GM18870 (cell line): ENCODE measurements around the gene SOHLH2.

Source experiments
- ATAC-seq: cut with Tn5 transposase; IDR thresholded peaks from one replicate; pipeline ENCODE4 v1.9.1; 2021; ENCODE audit warnings: moderate library complexity; ENCODE audit not compliant: unreplicated experiment

Gene SOHLH2

DNA sequence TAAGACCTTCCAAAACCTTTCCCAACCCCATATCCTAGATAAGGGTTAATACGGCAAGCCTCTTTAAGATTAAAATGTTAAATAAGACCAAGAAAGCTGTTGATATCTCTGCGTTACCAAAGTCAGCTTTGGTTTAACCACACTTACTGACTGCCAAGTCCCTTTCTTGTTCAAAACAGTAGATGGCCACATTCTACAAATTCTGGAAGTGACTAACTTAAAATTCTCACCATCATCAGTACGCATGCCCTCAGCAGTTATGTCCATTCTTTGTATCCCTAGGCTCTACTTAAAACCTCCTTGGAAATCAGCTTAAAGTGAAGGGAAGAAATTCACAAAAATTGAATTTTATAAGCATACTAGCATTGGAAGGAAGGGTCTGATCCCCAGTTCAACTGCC is 23.6 kb downstream of the SOHLH2 start:
- ATAC-seq = no peak

- no peak for ATAC-seq
Observed at GRCh38 chr13:36188441-36188840, 25.9 kb downstream of the SOHLH2 start.

DNA sequence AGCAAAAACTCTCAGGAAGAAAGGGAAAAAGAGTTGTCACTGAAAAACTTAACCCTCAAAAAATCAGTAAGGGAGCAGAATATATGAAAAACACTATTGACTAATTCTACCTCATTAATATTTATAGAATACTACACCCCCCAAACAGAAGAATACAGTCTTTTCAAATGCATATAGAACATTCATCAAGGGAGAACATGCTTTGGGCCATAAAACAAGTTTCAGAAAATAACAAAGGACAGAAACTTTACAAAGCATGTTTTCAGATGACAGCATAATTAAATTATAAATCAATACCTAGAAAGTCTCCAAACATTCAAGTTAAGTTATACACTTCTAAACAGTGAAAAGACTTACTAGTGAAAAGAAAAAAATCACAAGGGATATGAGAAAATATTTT is 30.5 kb downstream of the SOHLH2 start:
- no peak for ATAC-seq

- no peak for ATAC-seq
Observed at GRCh38 chr13:36175621-36176020, 38.7 kb downstream of the SOHLH2 start.

DNA sequence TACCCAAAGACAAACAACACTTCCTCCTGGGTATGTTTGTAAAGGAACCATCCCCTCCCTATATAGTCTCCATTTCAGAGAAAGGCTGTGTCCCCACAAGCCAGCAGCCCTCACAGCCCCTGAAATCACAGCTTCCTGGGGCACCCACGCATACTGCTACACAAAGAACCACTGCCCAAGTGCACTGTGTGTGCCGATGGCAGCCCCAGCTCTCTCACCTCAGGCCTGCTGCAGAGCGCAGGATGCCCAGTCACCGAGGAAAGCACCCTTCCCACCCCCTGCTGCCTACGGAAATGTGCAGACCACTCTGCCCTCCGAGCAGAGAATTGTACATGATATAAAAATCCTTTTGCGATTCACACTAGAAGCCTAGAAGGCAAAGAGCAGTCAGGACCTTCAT is 39.4 kb downstream of the SOHLH2 start:
- no peak for ATAC-seq

DNA sequence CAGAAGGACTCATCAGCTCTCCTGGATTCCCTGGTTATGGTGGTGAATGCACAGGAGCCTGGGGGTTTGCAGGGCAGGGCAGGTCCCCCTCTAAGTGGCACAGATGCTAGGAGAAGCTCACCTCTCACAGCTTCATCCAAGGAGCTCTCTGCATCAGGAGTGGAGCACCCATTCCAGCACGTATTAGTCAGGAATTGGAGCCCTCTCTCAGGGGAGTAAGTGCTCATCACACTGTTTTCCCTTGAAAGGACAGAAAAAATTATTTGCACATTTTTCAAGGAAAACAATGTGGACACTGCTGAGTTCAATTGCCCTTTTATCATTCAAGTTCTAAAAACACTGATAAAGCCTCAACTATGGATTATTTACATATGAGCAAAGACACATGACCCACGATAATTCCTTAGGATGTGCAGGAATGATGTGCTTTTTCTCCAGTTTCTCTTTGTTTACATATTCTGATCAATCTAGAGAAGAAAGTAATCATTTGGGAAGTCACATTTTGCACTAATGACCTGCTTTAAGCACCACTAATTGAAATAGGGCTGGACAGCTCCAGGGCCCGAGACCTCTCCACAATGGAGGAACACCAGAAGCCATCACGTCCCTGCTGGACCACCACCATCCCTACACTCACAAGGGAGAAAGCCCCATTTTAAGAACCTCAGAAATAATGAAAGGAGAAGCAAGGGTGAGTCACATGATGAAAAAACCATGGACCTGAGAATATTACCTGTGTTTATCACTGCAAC is 40.6 kb downstream of the SOHLH2 start:
- ATAC-seq = no peak

DNA sequence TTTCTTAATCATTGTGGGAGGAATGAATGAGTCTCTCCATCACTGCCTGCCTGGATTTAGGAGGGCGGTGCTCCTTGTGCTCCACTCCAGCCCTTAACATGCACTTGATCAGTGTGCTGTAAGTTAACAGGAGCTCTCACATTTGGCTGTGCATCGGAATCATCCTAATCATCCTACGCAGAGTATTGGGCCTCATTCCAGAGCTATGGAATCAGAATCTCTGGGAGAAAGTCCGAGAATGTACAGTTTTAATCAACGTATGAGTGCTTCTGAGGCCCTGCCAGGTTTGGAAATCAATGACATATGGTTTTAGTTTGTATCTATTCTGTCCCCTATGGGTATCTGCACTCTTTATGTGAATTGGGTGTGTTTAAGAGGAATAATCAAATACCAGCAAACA is 48.3 kb downstream of the SOHLH2 start:
- ATAC-seq = no peak

DNA sequence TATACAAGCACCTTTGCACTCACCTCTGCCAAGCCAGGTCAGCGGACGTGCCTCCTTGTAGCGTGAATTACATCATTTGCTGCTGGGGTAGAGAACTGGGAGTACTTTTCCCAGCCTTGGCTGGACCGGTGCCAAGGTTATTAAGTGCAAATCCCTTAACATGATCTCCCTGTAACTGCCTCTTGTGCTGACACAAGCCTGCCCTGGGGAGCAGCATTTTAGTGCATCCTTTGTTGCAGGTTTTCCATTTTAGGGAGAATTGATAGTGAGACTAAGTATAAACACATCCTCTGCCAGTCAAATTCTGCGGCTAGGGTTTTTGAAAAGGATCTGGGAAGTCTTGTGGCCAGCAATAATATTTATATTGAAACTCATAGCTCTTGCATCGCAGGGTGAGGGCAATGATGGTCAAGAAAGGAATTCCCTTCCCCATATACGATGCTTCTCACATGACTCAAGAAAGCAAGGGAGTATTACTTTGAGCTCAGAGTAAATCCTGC is 50.5 kb downstream of the SOHLH2 start:
- no peak for ATAC-seq

DNA sequence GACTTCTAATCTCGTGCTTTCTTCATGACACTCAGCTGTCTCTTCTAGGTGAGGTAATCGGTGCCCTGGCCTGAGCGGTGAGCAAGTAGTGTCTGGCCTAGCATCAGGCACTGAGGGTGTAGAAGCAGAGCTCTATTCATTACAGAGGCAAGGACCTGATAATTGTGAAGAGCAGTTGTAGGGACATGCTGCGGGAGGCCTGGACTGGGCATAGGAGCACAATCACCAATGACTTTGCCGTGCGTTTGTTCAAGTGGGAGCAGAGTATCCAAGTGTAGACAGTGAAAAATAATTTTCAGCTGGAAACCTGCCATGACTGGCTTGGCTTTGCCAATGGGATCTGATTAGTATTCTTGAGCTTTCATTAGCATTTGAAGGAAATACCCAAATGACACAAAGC is 51.1 kb downstream of the SOHLH2 start:
- no peak for ATAC-seq

DNA sequence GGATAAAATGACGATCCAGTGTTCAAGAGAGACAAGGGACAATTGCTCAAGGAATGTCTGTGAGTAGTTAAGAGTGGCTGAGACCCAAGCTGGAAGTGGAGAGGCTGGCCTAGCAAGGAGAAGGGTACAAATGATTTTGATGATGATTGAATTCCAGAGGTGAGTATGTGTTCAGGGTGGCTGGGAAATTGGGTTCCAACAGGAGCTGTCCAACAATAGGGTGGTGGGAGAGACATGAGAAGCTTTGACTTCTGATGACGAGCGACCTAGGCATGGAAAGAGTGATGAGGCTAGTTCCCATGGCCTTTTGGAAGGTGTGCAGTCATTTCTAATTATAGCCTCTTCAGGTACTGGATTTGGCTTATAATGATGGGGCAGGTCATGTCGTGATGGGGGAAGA is 54.1 kb downstream of the SOHLH2 start:
- no peak for ATAC-seq

DNA sequence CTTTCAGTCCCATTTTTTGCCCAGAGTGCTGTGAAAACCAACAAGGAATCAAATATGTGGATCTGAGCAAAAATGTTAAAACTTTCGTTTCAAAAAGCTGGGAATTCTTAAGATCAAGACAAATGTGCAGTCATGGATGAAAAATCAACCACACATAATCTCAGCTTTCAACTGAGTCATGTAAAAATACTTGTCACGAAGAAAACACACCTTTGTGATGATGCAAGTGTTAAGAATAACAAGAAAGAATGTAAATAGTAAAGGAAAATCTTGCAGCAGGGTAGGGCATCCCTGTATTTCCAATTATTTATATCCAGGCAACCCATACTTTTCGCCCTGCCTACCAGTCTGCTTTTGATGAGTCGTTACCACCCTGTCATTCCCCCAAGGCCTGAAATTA is 55.7 kb downstream of the SOHLH2 start:
- no peak for ATAC-seq

GRCh38 chr13:36157480-36157879 is 56.9 kb downstream of the SOHLH2 start:
- no peak for ATAC-seq

GRCh38 chr13:36154567-36155291 is 59.6 kb downstream of the SOHLH2 start:
- ATAC-seq = no peak

DNA sequence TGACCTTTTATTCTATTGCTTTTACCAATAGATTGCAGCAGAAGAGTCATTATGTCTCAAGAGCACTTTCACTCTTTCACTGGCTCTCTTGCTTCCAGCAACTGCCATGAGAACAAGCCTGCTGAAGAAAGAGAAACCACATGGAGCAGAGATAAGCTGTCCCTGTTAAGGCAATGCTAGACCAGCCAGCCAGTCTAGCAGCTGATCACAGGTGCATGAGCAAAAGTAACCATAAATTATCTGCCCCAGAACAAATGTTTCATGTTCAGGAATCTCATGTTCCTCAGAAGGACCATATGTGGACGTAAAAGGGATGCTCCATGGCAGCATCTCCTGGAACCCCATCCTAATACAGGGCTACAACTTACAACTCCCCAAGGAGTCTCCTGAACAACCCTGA is 62.8 kb downstream of the SOHLH2 start:
- ATAC-seq = no peak

GRCh38 chr13:36148446-36148845 is 65.9 kb downstream of the SOHLH2 start:
- ATAC-seq = no peak

- ATAC-seq = no peak
Observed at GRCh38 chr13:36147330-36147729, 67.0 kb downstream of the SOHLH2 start.

GRCh38 chr13:36146511-36147269 is 67.7 kb downstream of the SOHLH2 start:
- ATAC-seq = no peak

DNA sequence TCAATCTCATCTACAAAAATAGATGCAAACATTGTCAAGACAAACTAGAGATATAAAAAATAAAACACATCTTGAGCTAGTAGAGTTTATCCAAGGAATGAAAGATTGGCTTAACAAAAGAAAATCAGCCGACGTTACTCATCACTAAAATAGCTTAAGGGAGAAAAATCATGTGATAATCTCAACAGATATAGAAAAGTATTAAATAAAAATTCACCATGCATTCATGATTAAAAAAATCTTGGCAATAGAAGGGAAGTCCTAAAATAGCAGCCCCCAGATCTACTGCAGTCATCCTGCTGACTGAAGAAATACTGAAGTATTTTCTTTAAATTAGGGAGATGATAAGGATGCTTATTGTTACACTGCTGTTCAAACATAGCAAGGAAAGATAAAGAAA is 70.6 kb downstream of the SOHLH2 start:
- ATAC-seq = no peak

GRCh38 chr13:36142735-36143134 is 71.6 kb downstream of the SOHLH2 start:
- no peak for ATAC-seq

- no peak for ATAC-seq
Observed at GRCh38 chr13:36135876-36136275, 78.5 kb downstream of the SOHLH2 start.

DNA sequence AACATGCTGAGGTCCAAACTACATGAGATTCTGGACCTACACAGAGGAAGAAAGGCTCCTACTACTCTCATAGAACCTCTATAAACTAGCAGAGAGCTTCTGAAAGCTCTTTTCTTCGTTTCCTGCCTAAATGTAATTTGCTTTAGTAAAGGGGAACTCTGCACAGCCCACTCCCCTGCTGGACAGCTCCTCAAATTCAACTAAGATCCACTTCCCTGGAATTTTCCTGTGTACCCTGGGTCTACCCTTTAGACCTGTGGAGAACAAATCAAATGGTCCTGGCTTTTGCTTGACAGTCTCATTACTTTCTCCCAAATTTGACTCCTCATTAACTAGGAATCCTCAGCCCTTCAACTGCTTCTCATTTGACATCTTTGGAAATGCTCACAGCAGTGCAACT is 79.7 kb downstream of the SOHLH2 start:
- no peak for ATAC-seq
